Occipital lobe (tissue), 2 donors: ENCODE data around the gene CDK19. TPM values are rescaled to one million over a fixed set of nuclear protein-coding genes. Genes with fewer than 3 reads are reported as not detected.

Source experiments
- DNase-seq: peaks from one replicate; lab custom pipeline; 2025; lab: John Stamatoyannopoulos, UW
- total RNA-seq: library from RNA; depleted of rRNA; stranded (reverse); fragments of >200 nt; gene quantifications from one replicate; pipeline ENCODE4 v1.2.3, GENCODE V29; 2014

Gene CDK19
- total RNA-seq, 1 donor from 2014 or later, result 85.6 TPM

- DNase-seq, result no peak
These were observed 112.0 kb downstream of the CDK19 start for GRCh38 chr6:110703010-110703905.

GRCh38 chr6:110699780-110700179, 115.5 kb downstream of the CDK19 start:
- DNase-seq, result no peak

DNA sequence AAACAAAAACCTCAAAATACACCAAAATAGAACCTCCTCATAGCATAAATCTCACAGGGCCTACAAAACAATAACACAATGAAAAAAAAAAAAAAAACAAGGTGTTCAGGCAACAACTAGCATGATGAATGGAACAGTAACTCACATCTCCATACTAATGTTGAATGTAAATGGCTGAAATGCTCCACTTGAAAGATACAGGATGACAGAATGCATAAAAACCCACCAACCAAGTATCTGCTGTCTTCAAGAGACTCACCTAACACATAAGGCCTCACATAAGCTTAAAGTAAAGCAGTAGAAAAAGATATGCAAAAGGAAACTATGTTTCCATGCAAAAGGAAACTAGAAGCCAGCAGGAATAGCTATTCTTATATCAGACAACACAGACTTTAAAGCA, 121.3 kb downstream of the CDK19 start:
- no peak for DNase-seq

- DNase-seq, result no peak
These were observed 122.0 kb downstream of the CDK19 start for GRCh38 chr6:110693296-110693695.

DNA sequence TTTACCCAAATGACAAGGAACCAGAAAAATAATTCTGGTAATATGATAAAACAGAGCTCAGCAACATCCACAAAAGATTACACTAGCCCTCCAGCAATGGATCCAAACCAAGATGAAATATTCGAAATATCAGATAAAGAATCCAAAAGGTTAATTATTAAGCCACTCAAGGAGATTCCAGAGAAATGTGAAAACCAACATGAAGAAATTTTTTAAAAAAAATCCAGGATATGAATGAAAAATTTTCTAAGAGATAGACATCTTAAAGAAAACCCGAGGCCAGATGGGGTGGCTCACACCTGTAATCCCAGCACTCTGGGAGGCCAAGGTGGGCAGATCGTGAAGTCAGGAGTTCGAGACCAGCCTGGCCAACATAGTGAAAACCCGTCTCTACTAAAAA, 124.4 kb downstream of the CDK19 start:
- no peak for DNase-seq

GRCh38 chr6:110690106-110690654, 125.1 kb downstream of the CDK19 start:
- DNase-seq, result no peak

DNA sequence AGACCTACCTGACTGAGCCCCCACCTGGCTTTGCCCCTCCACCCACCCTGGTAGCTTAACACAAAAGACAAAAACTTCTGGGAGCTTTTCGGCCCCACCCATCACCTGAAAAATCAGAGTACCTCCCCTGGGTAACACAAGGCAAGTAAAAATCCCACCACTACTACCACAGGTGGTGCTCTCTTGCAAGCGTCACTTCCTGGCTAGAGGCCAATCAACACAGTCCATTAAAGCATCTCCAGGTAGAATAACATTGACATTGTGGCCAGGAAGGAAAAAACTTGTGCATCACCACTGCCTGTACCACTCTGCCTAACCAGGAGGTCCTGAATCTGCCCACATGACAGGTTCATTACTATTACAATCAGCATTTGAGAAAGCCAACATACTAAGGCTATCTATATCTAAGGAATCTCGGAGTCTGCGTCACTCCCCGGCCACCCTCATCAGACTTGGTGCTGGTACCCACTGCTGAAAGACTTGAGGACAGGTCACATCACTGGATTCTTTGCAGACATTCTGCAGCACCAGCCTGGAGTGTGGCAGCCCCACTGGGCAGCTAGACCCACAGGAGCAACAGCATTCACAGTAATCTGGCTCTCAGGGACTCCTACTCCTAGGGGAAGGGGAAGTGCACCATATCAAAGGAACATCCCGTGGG, 125.9 kb downstream of the CDK19 start:
- no peak for DNase-seq

DNA sequence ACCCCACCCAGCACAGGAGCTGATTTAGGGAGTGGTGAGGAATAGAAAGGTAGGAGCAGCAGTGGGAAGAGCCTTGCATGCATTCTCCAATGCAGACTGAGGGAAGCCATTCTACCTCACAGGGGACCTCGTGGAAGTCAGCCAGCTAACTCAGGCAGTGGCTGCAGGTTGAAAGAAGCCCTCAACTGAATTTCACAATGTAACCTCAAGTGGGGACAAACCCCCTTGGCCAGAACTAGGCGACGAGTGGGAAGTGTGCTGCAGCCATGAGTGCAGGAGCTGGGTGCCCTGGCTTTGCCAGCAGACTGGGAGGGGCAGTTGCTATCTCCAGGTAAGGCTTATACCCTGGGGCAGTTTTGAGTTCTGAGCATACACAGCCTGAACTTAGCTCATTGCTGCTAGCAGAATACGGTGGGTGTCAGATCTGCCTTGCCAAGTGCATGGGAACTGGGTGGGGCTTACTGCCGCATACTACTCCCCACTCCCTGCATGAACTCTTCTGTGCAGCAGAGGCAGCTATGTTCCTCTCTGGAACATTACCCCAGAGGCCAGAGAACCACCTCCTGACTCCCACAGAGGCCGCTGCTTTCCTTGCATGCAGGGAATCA, 126.5 kb downstream of the CDK19 start:
- no peak for DNase-seq

DNA sequence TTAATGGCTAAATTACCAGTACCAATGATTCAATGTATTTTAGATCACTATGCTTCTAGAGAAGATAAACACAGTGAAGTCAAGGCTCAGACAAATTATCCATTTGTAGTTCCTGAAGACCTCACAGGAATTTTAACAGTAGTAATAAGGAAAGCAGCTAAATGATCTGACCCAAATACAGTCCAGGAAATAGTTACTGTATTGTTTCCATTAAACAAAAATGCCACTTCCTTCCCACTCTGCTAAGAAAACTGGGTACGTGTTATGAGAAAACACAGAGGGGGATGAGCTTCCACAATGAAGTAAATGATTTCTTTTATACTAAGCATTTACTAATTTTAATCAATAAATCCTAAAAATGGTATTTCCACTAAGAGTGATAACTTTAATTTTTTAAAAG, 127.9 kb downstream of the CDK19 start:
- no peak for DNase-seq

DNA sequence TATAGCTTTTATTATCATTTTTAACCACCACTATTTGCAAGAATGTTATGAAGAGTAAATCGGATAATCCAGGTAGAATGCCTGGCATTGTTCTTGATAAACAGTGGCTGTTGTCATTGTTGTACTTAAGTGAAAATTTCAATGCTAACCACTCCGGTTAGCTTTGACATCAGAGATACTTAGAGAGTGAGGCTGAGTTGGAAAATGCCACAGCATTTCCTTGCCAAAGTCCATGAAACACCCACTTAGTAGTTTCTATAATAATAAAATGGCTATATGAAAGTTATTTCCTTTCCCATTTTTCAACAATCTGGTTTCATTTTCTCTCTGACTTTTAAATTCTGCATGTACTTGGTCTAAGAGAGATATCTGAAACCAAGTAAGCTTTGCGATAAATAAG, 132.0 kb downstream of the CDK19 start:
- no peak for DNase-seq

DNA sequence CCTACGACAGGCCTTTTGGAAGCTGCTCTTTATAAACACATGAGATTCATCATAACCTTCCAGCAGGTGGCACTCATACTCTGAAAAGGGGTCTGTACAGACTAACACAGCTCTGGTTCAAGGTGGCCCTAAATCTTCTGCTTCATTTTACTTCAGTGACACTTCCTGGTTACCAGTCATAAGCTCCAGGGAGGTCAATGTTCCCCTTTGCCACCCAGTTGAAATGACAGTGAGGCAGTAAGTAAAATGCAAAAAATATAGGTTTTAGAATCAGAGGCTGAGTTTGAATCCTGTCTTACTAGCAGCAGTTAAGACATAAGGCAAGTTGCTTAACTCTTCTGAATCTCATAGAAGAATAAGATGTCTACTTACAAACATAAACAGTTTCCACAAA, 132.8 kb downstream of the CDK19 start:
- DNase-seq, result peak; percentile 27

DNA sequence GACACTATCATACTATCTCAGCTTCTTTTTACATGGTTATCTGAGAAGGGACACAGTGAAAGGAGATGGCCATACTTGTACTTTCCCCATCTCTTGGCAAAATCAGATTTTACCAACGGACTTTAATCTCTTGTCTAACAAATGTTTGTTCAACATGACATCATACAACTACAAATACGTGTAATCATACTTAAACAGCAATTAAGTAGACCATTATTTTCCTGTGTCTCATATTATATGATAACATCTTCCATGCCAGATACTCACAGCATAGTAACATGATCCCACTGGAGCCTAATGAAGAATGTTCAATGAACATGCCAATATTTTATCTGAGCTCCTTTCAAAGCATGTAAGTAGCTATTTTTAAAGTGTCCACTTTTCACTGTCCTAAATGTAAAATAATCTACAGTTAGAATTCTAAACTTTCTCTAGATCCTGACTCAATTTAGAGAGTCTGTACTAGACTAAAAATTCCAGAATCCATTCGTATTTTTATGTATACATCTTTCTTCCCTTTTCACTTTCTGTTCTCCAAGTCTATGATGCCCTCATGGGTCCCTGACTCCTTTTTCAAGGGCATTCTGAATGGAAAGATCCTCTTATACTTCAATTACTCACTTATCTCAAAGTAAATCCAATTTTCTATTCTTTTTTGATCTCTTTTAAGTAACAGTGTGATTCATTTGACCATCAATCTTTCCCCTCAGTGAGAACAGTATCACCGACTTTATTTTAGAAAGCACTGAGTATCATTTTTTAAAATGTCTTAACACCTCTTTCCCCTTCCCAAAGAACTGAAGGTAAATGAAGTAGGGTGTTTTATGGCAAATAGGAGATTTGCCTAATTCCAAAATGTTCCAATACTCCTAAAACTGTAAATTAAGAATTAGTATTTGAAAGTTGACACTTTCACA, 133.5 kb downstream of the CDK19 start:
- DNase-seq, result no peak

DNA sequence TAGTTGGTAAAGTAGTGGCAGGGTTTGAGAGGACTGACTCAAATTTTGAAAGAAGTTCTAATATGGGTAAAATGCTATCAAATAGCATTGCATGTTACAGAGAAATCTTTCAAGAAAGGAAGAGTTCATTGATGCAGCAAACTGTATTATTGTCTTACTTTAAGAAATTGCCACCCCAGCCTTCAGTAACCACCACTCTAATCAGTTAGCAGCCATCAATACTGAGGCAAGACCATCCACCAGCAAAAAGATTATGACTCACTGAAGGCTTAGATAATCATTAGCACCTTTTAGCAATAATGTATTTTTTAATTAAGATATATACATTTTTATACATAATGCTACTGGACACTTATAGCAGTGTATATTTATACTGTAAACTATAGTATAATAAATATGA, 138.9 kb downstream of the CDK19 start:
- DNase-seq, result no peak

- no peak for DNase-seq
These were observed 141.2 kb downstream of the CDK19 start for GRCh38 chr6:110674096-110674495.

- no peak for DNase-seq
These were observed 143.1 kb downstream of the CDK19 start for GRCh38 chr6:110672122-110672521.

DNA sequence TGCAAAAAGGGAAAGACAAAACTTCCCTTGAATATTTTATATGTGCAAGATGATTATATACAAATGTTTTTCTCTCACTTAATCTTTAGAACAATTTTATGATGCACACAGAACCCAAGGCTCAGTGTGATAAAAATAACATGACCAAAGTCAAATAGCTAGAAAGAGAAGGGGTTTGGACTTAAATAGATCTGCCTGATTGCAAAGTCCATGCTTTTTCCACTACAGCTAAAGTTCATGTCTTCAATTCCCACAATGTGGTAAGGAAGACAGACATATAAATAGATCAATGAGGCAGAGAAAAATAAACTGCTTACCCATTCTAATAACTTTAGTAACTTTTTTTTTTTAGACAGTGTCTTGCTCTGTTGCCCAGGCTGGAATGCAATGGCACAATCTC, 143.8 kb downstream of the CDK19 start:
- no peak for DNase-seq

DNA sequence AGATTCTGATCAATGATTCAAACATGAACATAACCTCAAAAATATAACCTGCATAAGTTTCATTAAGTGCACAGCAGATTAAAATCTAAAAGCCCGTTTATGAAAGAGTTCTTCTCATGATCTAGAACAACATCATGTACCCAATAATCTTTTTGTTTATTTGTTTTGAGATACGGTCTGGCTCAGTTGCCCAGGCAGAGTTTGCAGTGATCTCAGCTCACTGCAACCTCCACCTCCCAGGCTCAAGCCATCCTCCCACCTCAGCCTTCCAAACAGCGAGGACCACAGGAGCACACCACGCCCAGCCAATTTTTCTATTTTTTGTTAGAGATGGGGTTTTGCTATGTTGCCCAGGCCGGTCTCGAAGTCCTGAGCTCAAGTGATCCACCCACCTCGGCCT, 149.7 kb downstream of the CDK19 start:
- DNase-seq, result no peak

- DNase-seq, result no peak
These were observed 150.3 kb downstream of the CDK19 start for GRCh38 chr6:110664933-110665332.

DNA sequence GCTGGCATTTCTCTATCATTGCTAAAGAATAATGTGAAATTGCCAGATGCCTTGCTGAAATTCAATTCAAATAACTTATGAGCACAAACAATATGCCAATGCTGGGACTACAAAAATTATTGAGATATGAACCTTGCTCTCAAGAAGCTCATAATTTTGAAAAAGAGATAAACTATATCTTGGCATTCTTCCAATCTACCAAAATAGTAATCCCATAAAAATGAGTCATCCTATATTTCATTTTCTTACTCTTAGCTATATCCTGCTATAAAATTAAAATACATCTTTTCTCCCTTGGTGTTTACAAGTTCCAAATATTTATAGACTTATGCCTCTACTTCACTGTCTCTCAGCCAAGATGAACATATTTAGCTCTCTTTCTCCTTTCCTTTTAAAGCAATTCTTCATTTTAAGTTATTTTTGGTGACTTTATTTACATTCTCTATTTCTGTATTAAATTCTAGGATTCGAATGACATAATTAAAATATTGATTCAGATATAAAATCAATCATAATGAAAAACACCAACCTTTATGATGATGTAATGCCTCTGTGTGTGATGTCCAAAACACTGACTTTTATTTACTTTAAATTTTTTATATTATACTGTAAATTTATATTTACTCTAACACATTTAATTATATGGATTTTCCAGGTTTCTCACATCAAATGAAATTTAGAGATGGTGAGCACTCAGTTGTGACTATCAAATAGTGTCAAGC, 152.6 kb downstream of the CDK19 start:
- DNase-seq, result no peak

DNA sequence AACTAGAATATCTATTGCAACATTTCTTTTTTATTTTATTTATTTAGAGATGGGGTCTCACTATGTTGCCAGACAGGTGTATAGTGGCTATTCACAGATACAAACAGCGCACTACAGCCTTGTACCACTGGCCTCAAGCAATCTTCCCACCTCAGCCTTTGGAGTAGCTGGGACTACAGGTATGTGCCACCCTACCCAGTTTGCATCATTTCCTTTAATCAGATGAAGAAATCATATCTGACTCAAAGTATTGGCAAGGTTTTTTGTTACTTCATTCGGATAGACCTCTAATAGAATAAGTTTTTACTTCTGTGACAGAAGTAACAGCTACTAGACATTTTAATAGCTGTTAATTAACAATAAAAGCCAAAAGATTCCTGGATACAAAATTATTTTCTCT, 153.9 kb downstream of the CDK19 start:
- no peak for DNase-seq
